Muscle layer of colon (tissue), 2 donors: Measurements from ENCODE around the gene HOMER1.

ENCODE experiments used
- H3K27ac ChIP-seq: one replicate; pipeline ENCODE4 v1.7.0; 2013; ENCODE audit warnings: low read depth, mild to moderate bottlenecking, low read length, moderate library complexity
- H3K27me3 ChIP-seq, 2 donors: one replicate each; pipeline ENCODE4 v1.7.0; 2013; ENCODE audit warnings: low read length in 2 of 2, mild to moderate bottlenecking in 2 of 2; ENCODE audit not compliant: insufficient read depth in 2 of 2, control insufficient read depth in 1 of 2
- H3K36me3 ChIP-seq: one replicate; pipeline ENCODE4 v1.7.0; 2013; ENCODE audit warnings: mild to moderate bottlenecking, low read length; ENCODE audit not compliant: insufficient read depth
- H3K4me1 ChIP-seq: one replicate; pipeline ENCODE4 v1.7.0; 2013; ENCODE audit warnings: mild to moderate bottlenecking, low read length; ENCODE audit not compliant: insufficient read depth
- H3K4me3 ChIP-seq, 2 donors: one replicate each; pipeline ENCODE4 v1.7.0; 2013; ENCODE audit warnings: low read length in 2 of 2, low read depth in 1 of 2, mild to moderate bottlenecking in 1 of 2, moderate library complexity in 1 of 2
- H3K9ac ChIP-seq: one replicate; pipeline ENCODE4 v1.7.0; 2013; ENCODE audit warnings: low read length
- H3K9me3 ChIP-seq: one replicate; pipeline ENCODE4 v1.7.0; 2013; ENCODE audit warnings: mild to moderate bottlenecking, low read length
- donor health status: abdominal sarcoma.
- donor health status: Adenocarcinoma of cecum.

Gene HOMER1

DNA sequence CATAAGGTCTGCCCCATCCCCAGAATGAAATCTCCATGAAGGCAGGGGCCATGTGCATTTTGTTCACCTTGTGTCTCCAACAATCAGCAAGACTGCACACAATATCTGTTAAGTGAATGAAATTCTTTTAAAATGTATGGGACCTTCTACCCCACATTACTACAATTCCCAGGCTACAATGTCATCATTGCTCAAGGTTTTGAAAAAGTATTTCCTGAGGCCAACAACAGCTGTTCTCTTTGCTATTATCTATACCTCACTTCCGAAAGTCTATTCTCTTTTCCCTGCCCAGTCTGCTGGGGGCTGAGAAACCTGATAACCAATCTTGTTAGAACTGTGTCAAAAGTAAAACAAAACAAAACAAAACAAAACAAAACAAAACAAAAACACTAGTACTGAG, 29.2 kb downstream of the HOMER1 start:
- Histone ChIP-seq H3K4me3 (no peak overlapping the region), H3K27me3 (no peaks in the 10 kb centered on the region), H3K4me1 (no peaks in the 10 kb centered on the region), H3K9ac (no peak overlapping the region), H3K9me3 (no peaks in the 10 kb centered on the region), H3K36me3 (no peaks in the 10 kb centered on the region), H3K27ac (no peak overlapping the region)

DNA sequence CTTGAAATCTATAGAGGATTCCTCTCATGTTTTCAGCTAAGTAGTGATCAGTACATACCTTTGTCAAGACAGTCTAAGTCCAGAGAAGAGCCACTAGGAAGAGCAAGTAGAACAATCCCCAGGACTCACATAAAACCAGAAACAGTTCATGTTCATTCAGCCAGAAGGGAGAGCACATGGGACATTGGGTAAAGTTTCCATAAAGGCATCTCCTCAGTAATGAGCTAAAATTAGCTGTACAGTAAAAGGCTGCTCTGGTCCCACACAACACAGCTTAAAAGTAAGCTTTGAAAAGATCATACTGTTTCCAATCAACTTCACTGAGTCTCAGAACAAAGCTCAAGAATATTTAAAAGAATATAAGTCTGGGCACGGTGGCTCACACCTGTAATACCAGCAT, 32.4 kb downstream of the HOMER1 start:
- H3K27me3 ChIP-seq, result no peaks in the 10 kb centered on the region
- H3K9me3 ChIP-seq, result no peaks in the 10 kb centered on the region
- H3K4me3 ChIP-seq, result no peak overlapping the region
- H3K27ac ChIP-seq, result no peak overlapping the region
- no peak overlapping the region for H3K9ac ChIP-seq
- no peaks in the 10 kb centered on the region for H3K36me3 ChIP-seq
- H3K4me1 ChIP-seq, result no peaks in the 10 kb centered on the region

DNA sequence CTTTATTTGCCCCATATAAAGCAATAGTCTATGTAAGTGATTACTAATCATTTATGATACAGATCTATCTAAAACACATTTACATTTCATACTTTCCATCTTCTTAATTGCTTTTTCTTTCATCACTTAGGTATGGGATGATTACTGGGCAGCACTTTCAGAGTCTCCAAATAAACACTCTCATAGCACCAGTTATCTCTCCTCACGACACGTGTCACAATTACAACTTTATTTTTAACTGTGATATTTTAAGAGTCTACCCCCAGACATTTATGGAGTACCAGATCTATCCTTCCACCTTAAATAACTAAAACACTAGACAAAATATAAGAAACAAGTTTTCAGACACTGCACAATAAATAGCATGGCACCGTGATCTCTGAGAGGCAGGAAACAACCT, 32.9 kb downstream of the HOMER1 start:
- H3K27ac ChIP-seq, result no peak overlapping the region
- no peaks in the 10 kb centered on the region for H3K4me1 ChIP-seq
- no peak overlapping the region for H3K4me3 ChIP-seq
- no peaks in the 10 kb centered on the region for H3K27me3 ChIP-seq
- H3K9ac ChIP-seq, result no peak overlapping the region
- H3K9me3 ChIP-seq, result no peaks in the 10 kb centered on the region
- H3K36me3 ChIP-seq, result no peaks in the 10 kb centered on the region

DNA sequence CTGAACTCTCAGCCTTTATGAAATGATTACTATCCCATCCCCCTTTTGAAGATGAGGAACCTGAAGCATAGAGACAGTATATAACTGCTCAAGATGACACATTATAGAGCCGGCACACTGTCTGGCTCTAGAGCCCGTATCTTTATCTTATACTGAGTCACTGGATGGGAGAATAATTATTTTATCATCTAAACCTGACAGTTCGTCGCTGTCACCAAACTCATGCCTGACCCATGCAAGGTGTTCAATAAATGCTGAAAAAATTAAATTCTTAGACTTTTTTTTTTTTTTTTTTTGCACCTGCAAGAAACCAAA, 38.8 kb downstream of the HOMER1 start:
- Histone ChIP-seq H3K27me3 (no peaks in the 10 kb centered on the region), H3K4me3 (no peak overlapping the region), H3K9me3 (no peaks in the 10 kb centered on the region), H3K4me1 (no peaks in the 10 kb centered on the region), H3K36me3 (no peaks in the 10 kb centered on the region), H3K27ac (no peak overlapping the region), H3K9ac (no peak overlapping the region)

DNA sequence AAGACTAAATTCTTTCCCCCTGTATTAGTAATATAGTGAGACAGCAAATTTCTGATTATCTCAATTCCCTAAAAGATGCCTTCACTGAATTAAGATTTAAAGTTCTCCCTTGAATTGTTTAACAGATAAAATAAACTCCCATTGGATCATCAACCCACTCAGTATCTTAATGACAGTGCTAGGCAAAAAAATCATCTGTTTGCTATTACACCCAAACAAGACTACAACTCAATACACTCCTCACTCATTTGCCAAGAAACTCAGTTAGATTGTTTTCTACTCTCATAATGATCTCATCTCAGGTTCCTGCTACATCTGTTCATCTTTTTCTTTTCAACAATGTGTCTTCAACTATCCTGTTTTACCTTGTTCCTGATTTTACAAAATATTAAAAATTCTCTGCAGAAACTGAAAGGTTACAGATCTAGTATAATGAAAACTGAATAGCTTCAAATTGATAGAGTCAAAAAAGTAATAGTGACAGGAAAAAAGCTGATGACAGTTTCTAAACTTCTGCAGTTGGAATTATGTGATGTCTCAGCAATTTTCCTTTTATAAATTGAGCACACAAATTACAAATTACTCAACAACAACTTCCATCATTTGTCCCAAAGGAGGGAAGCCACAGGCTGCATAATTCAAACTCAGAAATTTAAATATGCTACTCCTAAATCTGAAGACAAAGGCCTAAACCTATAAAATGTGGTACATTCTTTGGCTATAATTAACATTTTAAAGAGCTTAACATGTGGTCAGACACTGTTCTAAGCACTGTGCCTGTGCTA, 39.4 kb downstream of the HOMER1 start:
- Histone ChIP-seq H3K36me3 (no peaks in the 10 kb centered on the region), H3K27ac (no peak overlapping the region), H3K9me3 (no peaks in the 10 kb centered on the region), H3K27me3 (no peaks in the 10 kb centered on the region), H3K4me1 (no peaks in the 10 kb centered on the region), H3K9ac (no peak overlapping the region), H3K4me3 (no peak overlapping the region)

DNA sequence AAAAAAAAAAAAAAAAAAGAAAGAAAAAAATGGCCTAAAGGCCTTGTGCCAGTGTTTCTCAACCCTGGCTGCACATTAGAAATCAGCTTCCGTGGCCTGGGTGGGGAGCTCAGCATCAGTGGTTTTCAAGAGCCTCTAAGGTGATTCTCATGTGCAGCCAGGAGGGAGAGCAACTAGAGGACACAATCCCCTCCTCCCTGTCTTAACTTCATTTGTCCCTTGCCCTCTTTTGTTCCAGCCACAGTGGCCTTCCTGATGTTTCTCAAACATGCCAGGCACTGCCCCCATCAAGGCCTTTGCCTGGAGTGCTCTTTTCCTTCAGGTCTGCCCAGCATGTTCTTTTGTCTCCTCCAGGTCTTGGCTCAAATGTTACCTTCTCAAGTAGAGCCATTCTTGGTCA, 42.4 kb downstream of the HOMER1 start:
- no peak overlapping the region for H3K27ac ChIP-seq

DNA sequence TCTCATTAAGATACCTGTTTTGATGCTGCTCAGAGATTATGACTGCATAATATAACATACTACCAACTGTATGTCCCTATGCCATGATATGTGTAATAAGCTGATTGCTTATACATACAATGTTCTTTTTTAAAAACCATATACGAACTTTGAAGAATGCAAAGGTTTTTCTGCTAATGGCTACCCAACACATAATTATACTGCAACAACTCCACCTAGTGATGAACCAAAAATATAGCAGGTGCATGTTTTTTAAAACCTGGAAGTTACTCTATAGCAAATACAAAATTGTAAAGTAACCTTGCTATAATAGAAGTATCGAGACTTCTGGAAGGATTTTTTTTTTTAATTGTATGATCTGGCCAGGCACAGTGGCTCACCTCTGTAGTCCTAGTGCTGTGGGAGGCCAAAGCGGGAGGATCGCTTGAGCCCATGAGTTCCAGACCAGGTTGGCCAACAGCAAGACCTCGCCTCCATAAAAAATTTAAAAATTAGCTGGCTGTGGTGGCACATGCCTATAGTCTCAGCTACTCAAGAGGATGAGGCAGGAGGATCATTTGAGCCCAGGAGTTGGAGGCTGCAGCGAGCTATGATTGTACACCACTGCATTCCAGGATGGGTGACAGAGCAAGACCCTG, 49.1 kb downstream of the HOMER1 start:
- Histone ChIP-seq H3K9ac (no peak overlapping the region), H3K4me3 (peak overlapping the region in 1 of 2 donors; percentile 14)

More for the DNA sequence above, 42.4 kb downstream of the HOMER1 start:
- Histone ChIP-seq H3K9ac (no peak overlapping the region), H3K9me3 (no peaks in the 10 kb centered on the region), H3K27me3 (no peaks in the 10 kb centered on the region), H3K4me3 (no peak overlapping the region), H3K4me1 (no peaks in the 10 kb centered on the region), H3K36me3 (no peaks in the 10 kb centered on the region)

DNA sequence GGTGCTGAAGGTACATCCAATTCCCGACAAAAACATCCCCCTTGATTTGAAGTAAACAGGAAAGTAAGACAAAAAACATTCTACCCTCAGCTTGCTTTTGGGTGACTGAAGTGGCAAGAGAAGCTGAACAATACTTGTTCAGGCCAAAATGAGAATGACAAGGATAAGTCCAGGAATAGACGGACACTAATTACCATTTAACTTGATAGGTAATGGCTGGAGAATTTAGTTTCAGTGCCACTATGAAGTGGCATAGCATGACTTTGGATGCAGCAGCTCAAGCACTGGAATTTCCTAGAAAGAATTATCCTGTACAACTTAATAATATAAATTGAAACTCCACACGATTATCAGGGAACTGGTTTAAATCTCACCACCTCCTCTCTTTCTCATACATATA, 49.7 kb downstream of the HOMER1 start:
- Histone ChIP-seq H3K27ac (no peak overlapping the region), H3K9me3 (no peaks in the 10 kb centered on the region), H3K9ac (no peak overlapping the region), H3K4me3 (peak overlapping the region in 1 of 2 donors; percentile 14), H3K36me3 (no peaks in the 10 kb centered on the region), H3K4me1 (no peaks in the 10 kb centered on the region), H3K27me3 (no peaks in the 10 kb centered on the region)

More for the DNA sequence above, 49.1 kb downstream of the HOMER1 start:
- no peaks in the 10 kb centered on the region for H3K9me3 ChIP-seq
- no peaks in the 10 kb centered on the region for H3K36me3 ChIP-seq
- no peak overlapping the region for H3K27ac ChIP-seq
- H3K27me3 ChIP-seq, result no peaks in the 10 kb centered on the region
- H3K4me1 ChIP-seq, result no peaks in the 10 kb centered on the region

DNA sequence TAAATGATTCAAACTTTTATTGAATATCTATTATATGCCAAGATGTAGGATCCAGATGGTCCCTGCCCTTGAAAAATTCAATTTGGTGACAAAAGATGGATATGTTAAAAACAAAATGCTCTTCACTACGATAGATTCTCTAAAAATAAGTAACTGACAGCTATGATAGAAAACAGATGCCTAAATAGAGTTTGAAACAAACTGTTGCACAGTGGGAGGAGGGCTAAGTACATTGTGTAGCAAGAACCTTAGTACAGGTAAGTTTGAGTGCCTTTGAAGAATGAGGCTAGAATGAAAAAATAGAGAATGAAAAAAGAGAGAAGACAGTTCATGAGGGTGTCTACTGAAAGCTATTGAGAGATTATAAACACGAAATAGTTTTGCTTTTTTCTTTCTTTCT, 54.3 kb downstream of the HOMER1 start:
- Histone ChIP-seq H3K27me3 (no peaks in the 10 kb centered on the region), H3K9me3 (no peaks in the 10 kb centered on the region), H3K4me3 (no peak overlapping the region), H3K4me1 (no peaks in the 10 kb centered on the region), H3K27ac (no peak overlapping the region), H3K9ac (no peak overlapping the region), H3K36me3 (no peaks in the 10 kb centered on the region)

DNA sequence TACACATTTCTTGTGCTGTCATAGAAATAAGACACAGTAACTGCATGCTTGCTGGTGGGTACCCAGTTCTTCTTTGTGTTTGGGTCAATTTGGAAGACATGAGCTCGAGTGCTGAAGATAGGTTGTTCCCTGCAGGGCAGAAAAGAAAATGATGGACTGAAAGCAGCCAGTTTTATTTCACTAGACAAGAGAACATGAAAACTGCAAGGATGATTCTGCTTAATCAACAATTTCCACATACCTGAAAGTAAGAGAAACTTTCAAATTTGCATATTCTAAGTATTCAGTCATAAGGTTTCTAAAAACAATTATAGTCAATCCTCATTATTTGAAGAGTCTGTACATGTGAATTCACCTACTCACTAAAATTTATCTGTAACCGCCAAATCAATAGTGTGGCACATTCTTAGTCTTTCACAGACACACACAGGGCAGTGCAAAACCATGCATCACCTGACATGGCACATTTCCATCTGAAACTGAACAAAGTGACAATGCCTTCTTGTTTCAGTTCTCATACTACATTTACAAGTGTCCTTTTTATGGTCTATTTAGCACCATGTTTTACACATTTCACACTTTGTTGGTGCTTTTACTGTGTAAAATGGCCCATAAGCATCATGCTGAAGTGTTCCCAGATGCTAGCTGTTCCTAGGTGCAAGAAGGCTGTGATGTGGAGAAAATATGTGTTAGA, 56.9 kb downstream of the HOMER1 start:
- Histone ChIP-seq H3K27me3 (no peaks in the 10 kb centered on the region), H3K4me3 (no peak overlapping the region), H3K9ac (no peak overlapping the region), H3K36me3 (no peaks in the 10 kb centered on the region), H3K4me1 (no peaks in the 10 kb centered on the region), H3K27ac (no peak overlapping the region), H3K9me3 (no peaks in the 10 kb centered on the region)

DNA sequence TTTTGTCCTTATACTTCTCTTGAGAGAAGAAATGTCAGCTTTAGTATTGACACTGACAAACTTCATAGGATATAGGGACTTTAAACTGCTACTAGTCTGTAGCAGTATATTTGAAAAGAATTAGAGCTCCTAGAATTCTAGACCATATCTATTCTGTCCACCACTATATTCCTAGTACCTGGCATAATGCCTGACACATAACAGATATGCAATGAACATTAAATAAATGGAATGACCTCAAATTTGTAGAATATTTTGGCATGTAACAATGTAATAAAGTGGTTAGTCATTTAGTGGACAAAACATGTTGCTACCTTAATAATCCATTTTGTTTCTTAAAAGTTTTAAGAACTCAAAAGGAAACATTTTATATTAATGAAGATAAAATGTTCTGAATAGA, 57.5 kb downstream of the HOMER1 start:
- Histone ChIP-seq H3K4me1 (no peaks in the 10 kb centered on the region), H3K4me3 (no peak overlapping the region), H3K36me3 (no peaks in the 10 kb centered on the region), H3K9me3 (no peaks in the 10 kb centered on the region), H3K27ac (no peak overlapping the region), H3K27me3 (no peaks in the 10 kb centered on the region), H3K9ac (no peak overlapping the region)
